H9 (cell line): ENCODE data around the gene PLEKHG3. TPM values are rescaled to one million over a fixed set of nuclear protein-coding genes. Genes with fewer than 3 reads are reported as not detected.

ENCODE experiments used
- DNase-seq: peaks from one replicate; pipeline ENCODE4 v3.0.0-alpha.2; 2017
- H2AFZ ChIP-seq: one replicate; pipeline ENCODE4 v1.6.1; 2013; ENCODE audit warnings: mild to moderate bottlenecking, low read length, control low read depth, moderate library complexity
- H2AK5ac ChIP-seq: 2 replicates; pipeline ENCODE4 v1.6.1; 2013; ENCODE audit warnings: low read length, control low read depth, mixed read lengths; ENCODE audit not compliant: insufficient read length
- H2BK120ac ChIP-seq: one replicate; pipeline ENCODE4 v1.6.1; 2013; ENCODE audit warnings: low read depth, mild to moderate bottlenecking, low read length, control low read depth, inconsistent platforms; ENCODE audit not compliant: poor library complexity, severe bottlenecking
- H2BK12ac ChIP-seq: 2 replicates; pipeline ENCODE4 v1.6.1; 2013; ENCODE audit warnings: low read length, control low read depth, mixed read lengths, low read depth; ENCODE audit not compliant: insufficient read length
- H2BK15ac ChIP-seq: 2 replicates; pipeline ENCODE4 v1.6.1; 2013; ENCODE audit warnings: low read depth, low read length, control low read depth
- H2BK20ac ChIP-seq: one replicate; pipeline ENCODE4 v1.6.1; 2013; ENCODE audit warnings: low read depth, mild to moderate bottlenecking, low read length, control low read depth, inconsistent platforms; ENCODE audit not compliant: poor library complexity, severe bottlenecking
- H2BK5ac ChIP-seq: 2 replicates; pipeline ENCODE4 v1.6.1; 2013; ENCODE audit warnings: low read length, control low read depth, mixed read lengths; ENCODE audit not compliant: insufficient read length
- H3K14ac ChIP-seq: 2 replicates; pipeline ENCODE4 v1.6.1; 2013; ENCODE audit warnings: low read length, control low read depth; ENCODE audit not compliant: insufficient read depth
- H3K18ac ChIP-seq: 2 replicates; pipeline ENCODE4 v1.6.1; 2013; ENCODE audit warnings: low read depth, mild to moderate bottlenecking, mixed read lengths, low read length, control low read depth; ENCODE audit not compliant: insufficient read length
- H3K23ac ChIP-seq: 2 replicates; pipeline ENCODE4 v1.6.1; 2013; ENCODE audit warnings: low read length, control low read depth, mixed read lengths, low read depth; ENCODE audit not compliant: insufficient read length
- H3K23me2 ChIP-seq: 2 replicates; pipeline ENCODE4 v1.6.1; 2013; ENCODE audit warnings: low read depth, mild to moderate bottlenecking, mixed read lengths, low read length, control low read depth; ENCODE audit not compliant: insufficient read length, poor library complexity, severe bottlenecking
- H3K27ac ChIP-seq: 2 replicates; pipeline ENCODE4 v1.5.1; 2013; ENCODE audit warnings: low read length, control low read depth, mixed read lengths, low read depth; ENCODE audit not compliant: insufficient read length
- H3K27me3 ChIP-seq: 2 replicates; pipeline ENCODE4 v1.6.1; 2013; ENCODE audit warnings: low read length, control low read depth, inconsistent platforms; ENCODE audit not compliant: insufficient read depth
- H3K4ac ChIP-seq: 2 replicates; pipeline ENCODE4 v1.6.1; 2013; ENCODE audit warnings: low read depth, mild to moderate bottlenecking, control low read depth, inconsistent platforms, low read length, moderate library complexity
- H3K4me1 ChIP-seq: 2 replicates; pipeline ENCODE4 v1.6.1; 2013; ENCODE audit warnings: low read length, control low read depth, inconsistent platforms; ENCODE audit not compliant: insufficient read depth
- H3K4me2 ChIP-seq: 2 replicates; pipeline ENCODE4 v1.6.1; 2013; ENCODE audit warnings: low read length, control low read depth, mixed read lengths; ENCODE audit not compliant: insufficient read length, insufficient read depth
- H3K56ac ChIP-seq: 2 replicates; pipeline ENCODE4 v1.6.1; 2013; ENCODE audit warnings: low read depth, mild to moderate bottlenecking, mixed read lengths, low read length, control low read depth; ENCODE audit not compliant: insufficient read length
- H3K79me1 ChIP-seq: 2 replicates; pipeline ENCODE4 v1.6.1; 2013; ENCODE audit warnings: low read depth, mild to moderate bottlenecking, moderate library complexity, low read length, control low read depth, inconsistent platforms; ENCODE audit not compliant: insufficient read depth, poor library complexity, severe bottlenecking
- H3K79me2 ChIP-seq: 2 replicates; pipeline ENCODE4 v1.6.1; 2013; ENCODE audit warnings: low read length, control low read depth, inconsistent platforms; ENCODE audit not compliant: insufficient read depth
- H3K9ac ChIP-seq: 2 replicates; pipeline ENCODE4 v1.6.1; 2013; ENCODE audit warnings: low read length, control low read depth, mixed read lengths; ENCODE audit not compliant: insufficient read length; ENCODE audit errors: extremely low read depth
- H3K9me3 ChIP-seq: one replicate; pipeline ENCODE4 v1.6.1; 2013; ENCODE audit warnings: low read depth, low read length, inconsistent platforms; ENCODE audit not compliant: control insufficient read depth
- H3T11ph ChIP-seq: one replicate; pipeline ENCODE4 v1.6.1; 2013; ENCODE audit warnings: mild to moderate bottlenecking, low read length, control low read depth, inconsistent platforms
- H4K20me1 ChIP-seq: one replicate; pipeline ENCODE4 v1.6.1; 2013; ENCODE audit not compliant: control insufficient read depth, insufficient read length, insufficient read depth
- H4K5ac ChIP-seq: 2 replicates; pipeline ENCODE4 v1.6.1; 2013; ENCODE audit warnings: low read depth, mild to moderate bottlenecking, mixed read lengths, low read length, control low read depth; ENCODE audit not compliant: insufficient read length
- H4K8ac ChIP-seq: replicated peaks from 2 replicates; pipeline ENCODE4 v1.6.1; 2013; ENCODE audit warnings: low read length, control low read depth, mixed read lengths, low read depth; ENCODE audit not compliant: insufficient read length
- H4K91ac ChIP-seq: 2 replicates; pipeline ENCODE4 v1.6.1; 2013; ENCODE audit warnings: low read depth, mild to moderate bottlenecking, moderate library complexity, mixed read lengths, low read length, control low read depth; ENCODE audit not compliant: insufficient read length
- H3K27ac Mint-ChIP-seq, 3 experiments: 2 replicates in 2 of 3; 3 replicates in 1 of 3; pipeline ENCODE4 v1.8.0; 2020 to 2021; ENCODE audit warnings: mixed read lengths in 3 of 3, mild to moderate bottlenecking in 1 of 3, moderate library complexity in 1 of 3
- H3K27me3 Mint-ChIP-seq: 2 replicates; pipeline ENCODE4 v1.8.0; 2021; ENCODE audit warnings: low read depth, mild to moderate bottlenecking, moderate library complexity, mixed read lengths
- H3K36me3 Mint-ChIP-seq, 3 experiments: 2 replicates in 2 of 3; 3 replicates in 1 of 3; pipeline ENCODE4 v1.8.0; 2020 to 2021; ENCODE audit warnings: low read depth in 3 of 3, mixed read lengths in 3 of 3; ENCODE audit not compliant: insufficient read depth in 1 of 3
- H3K4me1 Mint-ChIP-seq, 2 experiments: 2 replicates each; pipeline ENCODE4 v1.8.0; 2020; ENCODE audit warnings: mixed read lengths in 2 of 2
- H3K4me3 Mint-ChIP-seq, 2 experiments: 2 replicates in 1 of 2; 3 replicates in 1 of 2; pipeline ENCODE4 v1.8.0; 2020 to 2021; ENCODE audit warnings: mild to moderate bottlenecking in 2 of 2, mixed read lengths in 2 of 2, moderate library complexity in 1 of 2
- H3K9me3 Mint-ChIP-seq, 2 experiments: 2 replicates in 1 of 2; 3 replicates in 1 of 2; pipeline ENCODE4 v1.8.0; 2020; ENCODE audit warnings: mild to moderate bottlenecking in 2 of 2, mixed read lengths in 2 of 2, moderate library complexity in 1 of 2
- CTCF ChIP-seq: fragments of 200-600 bp; sonication (generic); conservative IDR thresholded peaks from 3 replicates; pipeline ENCODE4 v1.8.0; 2021; ENCODE audit warnings: antibody characterized with exemption, mild to moderate bottlenecking
- WGBS: extraction: QIAGEN DNeasy Blood & Tissue Kit; methylation state at CpG from one replicate; pipeline ENCODE4 v1.1.7; 2013; ENCODE audit warnings: missing lambda C conversion rate, low lambda C conversion rate, mixed read lengths; ENCODE audit not compliant: insufficient read length; ENCODE audit errors: extremely low coverage; 5-methylcytosine and 5-hydroxymethylcytosine counted together
- total RNA-seq: library from RNA; stranded (reverse); gene quantifications from 2 replicates; pipeline ENCODE4 v1.2.1, GENCODE V29; 2021

PLEKHG3 gene
- total RNA-seq, 1 experiment from 2014 or later: 48.5 TPM

GRCh38 chr14:64722842-64723447 is 18.7 kb downstream of the PLEKHG3 start:
- H3K4me1 ChIP-seq: peaks cover 27% of the 10 kb centered on the region
- peaks cover 78% of the 10 kb centered on the region in 2 experiments for H3K4me1 Mint-ChIP-seq
- no CpG with 5 or more reads among the region's 5 CpGs for WGBS
- H3K27ac Mint-ChIP-seq: no peak overlapping the region
- no peak overlapping the region for H4K91ac ChIP-seq
- H3K36me3 Mint-ChIP-seq: peaks cover 7 to 22% (median 15%) of the 10 kb centered on the region in 3 experiments; a peak in 6 of 7 replicates
- H3K4ac ChIP-seq: no peak overlapping the region
- H3K79me1 ChIP-seq: peaks cover 6% of the 10 kb centered on the region
- no peak overlapping the region for H2BK120ac ChIP-seq
- no peak overlapping the region for H3K4me3 Mint-ChIP-seq
- no peaks in the 10 kb centered on the region for H3K23me2 ChIP-seq
- H3K9me3 ChIP-seq: no peaks in the 10 kb centered on the region
- peaks cover 2% of the 10 kb centered on the region for H4K20me1 ChIP-seq
- no peak overlapping the region for H3K9ac ChIP-seq
- no peak overlapping the region for H2BK12ac ChIP-seq
- H2BK20ac ChIP-seq: no peak overlapping the region
- H3T11ph ChIP-seq: no peak overlapping the region
- H4K5ac ChIP-seq: no peak overlapping the region
- H2AFZ ChIP-seq: no peak overlapping the region
- H3K23ac ChIP-seq: no peak overlapping the region
- H3K79me2 ChIP-seq: peaks cover 38% of the 10 kb centered on the region; the same call in 1 of the 2 replicates
- H4K8ac ChIP-seq: no peak overlapping the region
- H3K14ac ChIP-seq: no peak overlapping the region
- no peak overlapping the region for H2BK5ac ChIP-seq
- DNase-seq: no peak
- H2AK5ac ChIP-seq: no peak overlapping the region
- no peak overlapping the region for H3K56ac ChIP-seq
- no peak for TF ChIP-seq CTCF
- no peaks in the 10 kb centered on the region; the same call in 1 of the 2 replicates for H3K27me3 Mint-ChIP-seq
- H3K9me3 Mint-ChIP-seq: no peaks in the 10 kb centered on the region
- H3K18ac ChIP-seq: no peak overlapping the region
- no peak overlapping the region for H3K4me2 ChIP-seq
- H2BK15ac ChIP-seq: no peak overlapping the region
- no peak overlapping the region for H3K27ac ChIP-seq
- no peaks in the 10 kb centered on the region for H3K27me3 ChIP-seq
